ENCODE data around the gene SERGEF.

GRCh38 chr11:17878743-17879142 lies 134.1 kb downstream of the SERGEF start:
- no peak for TF ChIP-seq POLR2A (IDR thresholded peaks at IDR 0.05)
- TF ChIP-seq CTCF (IDR thresholded peaks at IDR 0.05): no peak
